Aorta (tissue), 5 donors: ENCODE data around the gene BTBD2. TPM values are rescaled to one million over a fixed set of nuclear protein-coding genes. Genes with fewer than 3 reads are reported as not detected.

Source experiments
- ATAC-seq: fragments of 200-7000 bp; cut with Tn5 transposase; one replicate; pipeline ENCODE4 v1.9.1; 2022; ENCODE audit warnings: moderate library complexity; ENCODE audit not compliant: low FRiP score
- DNase-seq, 2 donors: peaks; one replicate each; pipeline ENCODE4 v3.0.0-alpha.2; 2020
- H3K27ac ChIP-seq, 2 donors: one replicate each; pipeline ENCODE4 v1.5.1; 2013; ENCODE audit warnings: low read length in 2 of 2, mild to moderate bottlenecking in 2 of 2, moderate library complexity in 2 of 2, control low read depth in 1 of 2, inconsistent platforms in 1 of 2, low read depth in 1 of 2
- H3K27me3 ChIP-seq, 2 donors: one replicate each; pipeline ENCODE4 v1.6.1; 2013; ENCODE audit warnings: control low read depth in 1 of 2, low read length in 1 of 2, mild to moderate bottlenecking in 1 of 2, moderate library complexity in 1 of 2; ENCODE audit not compliant: insufficient read depth in 2 of 2, control insufficient read depth in 1 of 2
- H3K36me3 ChIP-seq, 2 donors: one replicate each; pipeline ENCODE4 v1.6.1; 2013; ENCODE audit warnings: control low read depth in 1 of 2, low read length in 1 of 2, mild to moderate bottlenecking in 1 of 2; ENCODE audit not compliant: insufficient read depth in 2 of 2, control insufficient read depth in 1 of 2
- H3K4me1 ChIP-seq, 2 donors: one replicate each; pipeline ENCODE4 v1.6.1; 2013; ENCODE audit warnings: low read length in 2 of 2, control low read depth in 1 of 2, mild to moderate bottlenecking in 1 of 2, moderate library complexity in 1 of 2; ENCODE audit not compliant: insufficient read depth in 2 of 2, control insufficient read depth in 1 of 2
- H3K4me3 ChIP-seq, 2 donors: one replicate each; pipeline ENCODE4 v1.5.1; 2013; ENCODE audit warnings: low read length in 2 of 2, control low read depth in 1 of 2, mild to moderate bottlenecking in 1 of 2
- H3K9me3 ChIP-seq: one replicate; pipeline ENCODE4 v1.6.1; 2013; ENCODE audit warnings: mild to moderate bottlenecking, low read length; ENCODE audit not compliant: control insufficient read depth
- WGBS, 2 donors: extraction: QIAGEN DNeasy Blood & Tissue Kit; methylation state at CpG; one replicate each; pipeline ENCODE4 v1.1.7; 2013; 5-methylcytosine and 5-hydroxymethylcytosine counted together
- intact Hi-C, 2 donors: fragments of 100-400 bp; cut with DNase I; formaldehyde crosslinking; loops; one replicate each; pipeline versions ENCODE4 v1.14.2 to v1.15.0; 2022
- polyA plus RNA-seq, 2 donors: library from polyadenylated mRNA; stranded (reverse); fragments of 200-250 nt; gene quantifications; one replicate each; pipeline ENCODE4 v1.2.3, GENCODE V29; 2013
- total RNA-seq, 2 donors: library from RNA; stranded (reverse); fragmentation: NEBNext Ultra II Directional; extraction: Animal tissue kit (Norgen Biotek cat#: 25700); gene quantifications; one replicate each; pipeline ENCODE4 v1.2.1, GENCODE V29; 2021
- donor health status: healthy with polysubstance abuse.
- donor health status: Bipolar disorder and iron deficiency.
- donor health status: DM: no; HTN: no; CAD: no.
- donor health status: DM: no; HTN: no; CAD: no.
- donor health status: DM: yes; HTN: yes; CAD: no.

BTBD2 gene
- total and polyA plus RNA-seq, 4 donors, result 27.5 to 62.7 (median 51.5) TPM

GRCh38 chr19:2013683-2013961 is 1.9 kb downstream of the BTBD2 start:
- no peak for ATAC-seq
- Histone ChIP-seq H3K4me3 (no peak overlapping the region), H3K27me3 (no peaks in the 10 kb centered on the region), H3K9me3 (no peaks in the 10 kb centered on the region), H3K36me3 (no peaks in the 10 kb centered on the region), H3K4me1 (no peaks in the 10 kb centered on the region), H3K27ac (no peak overlapping the region)
- WGBS, 2 donors, result 85 to 93% methylated on average over 6 of the region's 6 CpGs
- DNase-seq, result no peak
- intact Hi-C loops, result no loop called here

GRCh38 chr19:2012941-2013682 is 2.4 kb downstream of the BTBD2 start:
- Histone ChIP-seq H3K4me1 (no peaks in the 10 kb centered on the region), H3K27ac (no peak overlapping the region), H3K27me3 (no peaks in the 10 kb centered on the region), H3K9me3 (no peaks in the 10 kb centered on the region), H3K4me3 (no peak overlapping the region), H3K36me3 (no peaks in the 10 kb centered on the region)
- ATAC-seq, result no peak
- 87 to 88% methylated on average over 20 to 21 of the region's 21 CpGs for WGBS, 2 donors
- intact Hi-C loops, result no loop called here
- DNase-seq, result no peak

GRCh38 chr19:2011169-2011568 is 4.3 kb downstream of the BTBD2 start:
- WGBS, 2 donors, result 91 to 93% methylated on average over 12 of the region's 12 CpGs
- Histone ChIP-seq H3K27me3 (no peaks in the 10 kb centered on the region), H3K36me3 (no peaks in the 10 kb centered on the region), H3K27ac (no peak overlapping the region), H3K4me3 (no peak overlapping the region), H3K9me3 (no peaks in the 10 kb centered on the region), H3K4me1 (no peaks in the 10 kb centered on the region)
- ATAC-seq (no peak), DNase-seq (no peak)
- intact Hi-C loops, result no loop called here

GRCh38 chr19:2010135-2010668 is 5.3 kb downstream of the BTBD2 start:
- Histone ChIP-seq H3K4me3 (no peak overlapping the region), H3K27me3 (no peaks in the 10 kb centered on the region), H3K36me3 (no peaks in the 10 kb centered on the region), H3K27ac (no peak overlapping the region), H3K4me1 (no peaks in the 10 kb centered on the region), H3K9me3 (no peaks in the 10 kb centered on the region)
- ATAC-seq (no peak), DNase-seq (no peak)
- 93 to 95% methylated on average over 18 to 20 of the region's 20 CpGs for WGBS, 2 donors
- intact Hi-C loops, result no loop called here

GRCh38 chr19:2003874-2004273 is 11.6 kb downstream of the BTBD2 start:
- no peaks in the 10 kb centered on the region for H3K9me3 ChIP-seq
- ATAC-seq (no peak), DNase-seq (no peak)
- H3K4me1 ChIP-seq, result no peaks in the 10 kb centered on the region
- intact Hi-C loops, result no loop called here
- H3K36me3 ChIP-seq, result no peaks in the 10 kb centered on the region
- no peak overlapping the region for H3K4me3 ChIP-seq
- no peaks in the 10 kb centered on the region for H3K27me3 ChIP-seq
- 91 to 97% methylated on average over 4 of the region's 4 CpGs for WGBS, 2 donors
- H3K27ac ChIP-seq, result no peak overlapping the region

- H3K36me3 ChIP-seq, result no peaks in the 10 kb centered on the region
Measured at GRCh38 chr19:1999856-2000515, 15.5 kb downstream of the BTBD2 start.

GRCh38 chr19:1998712-1999708 is 16.5 kb downstream of the BTBD2 start:
- Histone ChIP-seq H3K27me3 (no peaks in the 10 kb centered on the region), H3K4me3 (no peak overlapping the region), H3K36me3 (no peaks in the 10 kb centered on the region), H3K4me1 (no peaks in the 10 kb centered on the region), H3K27ac (no peak overlapping the region), H3K9me3 (no peaks in the 10 kb centered on the region)
- WGBS, 2 donors, result 91 to 93% methylated on average over 51 to 52 of the region's 52 CpGs
- peak; percentile 49 for ATAC-seq
- no peak for DNase-seq
- intact Hi-C loops, result no loop called here

More at GRCh38 chr19:1999856-2000515, 15.5 kb downstream of the BTBD2 start:
- WGBS, 2 donors, result 91% methylated on average over 26 of the region's 26 CpGs
- DNase-seq (no peak), ATAC-seq (no peak)
- H3K9me3 ChIP-seq, result no peaks in the 10 kb centered on the region
- H3K4me1 ChIP-seq, result no peaks in the 10 kb centered on the region
- H3K27ac ChIP-seq, result no peak overlapping the region
- intact Hi-C loops, result no loop called here
- H3K4me3 ChIP-seq, result no peak overlapping the region
- H3K27me3 ChIP-seq, result no peaks in the 10 kb centered on the region

- Histone ChIP-seq H3K9me3 (no peaks in the 10 kb centered on the region), H3K27me3 (no peaks in the 10 kb centered on the region), H3K4me1 (no peaks in the 10 kb centered on the region), H3K4me3 (no peak overlapping the region), H3K36me3 (no peaks in the 10 kb centered on the region), H3K27ac (no peak overlapping the region)
- DNase-seq (no peak), ATAC-seq (peak; percentile 22)
- 90% methylated on average over 31 of the region's 31 CpGs for WGBS, 2 donors
- intact Hi-C loops, result no loop called here
Measured at GRCh38 chr19:1997353-1998233, 17.9 kb downstream of the BTBD2 start.
